Left cardiac atrium (tissue), 4 donors: ENCODE measurements around the gene TBC1D25. TPM values are rescaled to one million over a fixed set of nuclear protein-coding genes. Genes with fewer than 3 reads are reported as not detected.
A peak's percentile ranks its signal among the peaks of the same experiment; 100 is the strongest.

Experiments used
- ATAC-seq, 2 donors: fragments of 200-7000 bp; cut with Tn5 transposase; one replicate each; pipeline ENCODE4 v1.9.1; 2020; ENCODE audit warnings: mild to moderate bottlenecking in 2 of 2, moderate library complexity in 2 of 2
- DNase-seq: peaks from one replicate; pipeline ENCODE4 v3.0.0-alpha.2; 2020
- intact Hi-C, 2 donors: fragments of 100-400 bp; cut with DNase I; formaldehyde crosslinking; loops; one replicate each; pipeline versions ENCODE4 v1.14.1 to v1.15.1; 2022 to 2023
- long read RNA-seq: library from polyadenylated mRNA; unstranded; transcript quantifications from one replicate; pipeline ENCODE4 v2.0.0, GENCODE V29; 2021
- total RNA-seq, 2 donors: library from RNA; stranded (reverse); fragmentation: NEBNext Ultra II Directional; extraction: Animal tissue kit (Norgen Biotek cat#: 25700); gene quantifications; one replicate each; pipeline ENCODE4 v1.2.1, GENCODE V29; 2021
- donor health status: DM: no; HTN: yes; CAD: no.
- donor health status: DM: no; HTN: yes; CAD: no; lungs with severe emphysema.
- donor health status: DM: yes; HTN: yes; CAD: no.
- donor health status: Dilated cardiomyopathy.

The TBC1D25 gene
- total RNA-seq, result 10 to 100 TPM; 12.4 to 18.1 TPM
- long read RNA-seq, full-length matches to known transcripts, result 11 of 19 reads
- long read RNA-seq, partial matches to known transcripts, result 1 of 19 reads
- long read RNA-seq, other reads (novel, unspliced or antisense), result 7 of 19 reads

- ATAC-seq (peak; percentile 94 to 95), DNase-seq (peak; percentile 98)
- intact Hi-C loops, result no loop called here
Observed at GRCh38 chrX:48539345-48540027, at the start of gene TBC1D25. TBC1D25 (plus strand) TSS chrX:48539714; CDS start chrX:48539798, 84 bp downstream.

GRCh38 chrX:48489892-48490291 lies 49.6 kb upstream of the TBC1D25 start:
- intact Hi-C loops, result loop anchor here in 1 of 2 donors (10.0 kb wide), 1 partner anchor 405 kb away; no protein-coding TSS in a partner anchor
- DNase-seq, result no peak
- no peak for ATAC-seq

- no peak for DNase-seq
- no peak for ATAC-seq
- intact Hi-C loops, result loop anchor here in 1 of 2 donors (10.0 kb wide), 1 partner anchor 406 kb away; no protein-coding TSS in a partner anchor
Observed at GRCh38 chrX:48490661-48491060, 48.9 kb upstream of the TBC1D25 start.

GRCh38 chrX:48491809-48492208 lies 47.7 kb upstream of the TBC1D25 start:
- intact Hi-C loops, result loop anchor here in 1 of 2 donors (10.0 kb wide), 1 partner anchor 407 kb away; no protein-coding TSS in a partner anchor
- no peak for DNase-seq
- no peak for ATAC-seq

- no peak for DNase-seq
- peak in 1 of 2 donors; percentile 57 for ATAC-seq
- intact Hi-C loops, result loop anchor here in 1 of 2 donors (10.0 kb wide), 1 partner anchor 408 kb away; no protein-coding TSS in a partner anchor
Observed at GRCh38 chrX:48492293-48492910, 47.1 kb upstream of the TBC1D25 start.

GRCh38 chrX:48493890-48494364 lies 45.6 kb upstream of the TBC1D25 start:
- intact Hi-C loops, result loop anchor here in 1 of 2 donors (10.0 kb wide), 1 partner anchor 409 kb away; no protein-coding TSS in a partner anchor

GRCh38 chrX:48496660-48497059 lies 42.9 kb upstream of the TBC1D25 start:
- intact Hi-C loops, result loop anchor here in 1 of 2 donors (10.0 kb wide), 1 partner anchor 412 kb away; no protein-coding TSS in a partner anchor
- ATAC-seq (no peak), DNase-seq (no peak)

More at GRCh38 chrX:48493890-48494364, 45.6 kb upstream of the TBC1D25 start:
- DNase-seq (no peak), ATAC-seq (peak; percentile 43 to 57)

GRCh38 chrX:48497871-48498270 lies 41.6 kb upstream of the TBC1D25 start:
- intact Hi-C loops, result loop anchor here in 1 of 2 donors (10.0 kb wide), 1 partner anchor 413 kb away; no protein-coding TSS in a partner anchor
- no peak for DNase-seq
- no peak for ATAC-seq

GRCh38 chrX:48498374-48498809 lies 41.1 kb upstream of the TBC1D25 start:
- ATAC-seq (peak in 1 of 2 donors; percentile 66), DNase-seq (no peak)
- intact Hi-C loops, result loop anchor here in 1 of 2 donors (10.0 kb wide), 1 partner anchor 414 kb away; no protein-coding TSS in a partner anchor

- DNase-seq (no peak), ATAC-seq (no peak)
- intact Hi-C loops, result no loop called here
Observed at GRCh38 chrX:48504261-48504660, 35.3 kb upstream of the TBC1D25 start.

GRCh38 chrX:48505481-48505880 lies 34.0 kb upstream of the TBC1D25 start:
- DNase-seq, result no peak

GRCh38 chrX:48507246-48507645 lies 32.3 kb upstream of the TBC1D25 start:
- ATAC-seq (no peak), DNase-seq (no peak)
- intact Hi-C loops, result no loop called here

More at GRCh38 chrX:48505481-48505880, 34.0 kb upstream of the TBC1D25 start:
- intact Hi-C loops, result no loop called here
- ATAC-seq, result no peak

- intact Hi-C loops, result no loop called here
- DNase-seq (peak; percentile 88), ATAC-seq (peak; percentile 97 to 98)
Observed at GRCh38 chrX:48508400-48509244, 30.9 kb upstream of the TBC1D25 start, which contains the start of gene PORCN. PORCN (plus strand) TSS chrX:48508992; CDS start chrX:48509821, 829 bp downstream.

- peak; percentile 16 to 23 for ATAC-seq
- no peak for DNase-seq
- intact Hi-C loops, result no loop called here
Observed at GRCh38 chrX:48509245-48509590, 30.3 kb upstream of the TBC1D25 start.

- DNase-seq (no peak), ATAC-seq (no peak)
- intact Hi-C loops, result no loop called here
Observed at GRCh38 chrX:48509619-48510018, 29.9 kb upstream of the TBC1D25 start.

GRCh38 chrX:48511560-48511959 lies 28.0 kb upstream of the TBC1D25 start:
- DNase-seq, result no peak
- intact Hi-C loops, result no loop called here
- ATAC-seq, result no peak

GRCh38 chrX:48512371-48512935 lies 27.1 kb upstream of the TBC1D25 start:
- intact Hi-C loops, result no loop called here
- no peak for DNase-seq
- no peak for ATAC-seq

- intact Hi-C loops, result no loop called here
- DNase-seq (no peak), ATAC-seq (no peak)
Observed at GRCh38 chrX:48513670-48514069, 25.8 kb upstream of the TBC1D25 start.
